IPS-20b (cell line): ENCODE data around the gene MAOB.
"Not testable (repeated sequence)": the region's sequence is repeated elsewhere in the genome, so short reads cannot be mapped to it uniquely, and the experiment has no call there.

Source experiments
- H3K27ac ChIP-seq: one replicate; pipeline ENCODE4 v1.5.1; 2013; ENCODE audit warnings: low read length
- H3K27me3 ChIP-seq: 2 replicates; pipeline ENCODE4 v1.6.1; 2013; ENCODE audit warnings: mild to moderate bottlenecking, low read length, inconsistent platforms; ENCODE audit not compliant: insufficient read depth
- H3K36me3 ChIP-seq: 2 replicates; pipeline ENCODE4 v1.6.1; 2013; ENCODE audit warnings: low read depth, mild to moderate bottlenecking, inconsistent platforms, low read length, moderate library complexity; ENCODE audit not compliant: insufficient read depth
- H3K4me1 ChIP-seq: 2 replicates; pipeline ENCODE4 v1.6.1; 2013; ENCODE audit warnings: mild to moderate bottlenecking, control low read depth, inconsistent platforms, low read length, moderate library complexity; ENCODE audit not compliant: insufficient read depth
- H3K4me3 ChIP-seq: 2 replicates; pipeline ENCODE4 v1.5.1; 2013; ENCODE audit warnings: mild to moderate bottlenecking, low read length, inconsistent platforms
- H3K9ac ChIP-seq: 2 replicates; pipeline ENCODE4 v1.6.1; 2013; ENCODE audit warnings: low read depth, mild to moderate bottlenecking, inconsistent platforms, low read length, moderate library complexity
- H3K9me3 ChIP-seq: 2 replicates; pipeline ENCODE4 v1.6.1; 2013; ENCODE audit warnings: mild to moderate bottlenecking, low read depth, low read length, inconsistent platforms; ENCODE audit not compliant: insufficient read depth

MAOB gene

GRCh38 chrX:43882294-43882681, at the start of gene MAOB:
Gene MAOB (minus strand): TSS chrX:43882450. CDS start chrX:43882299, 151 bp downstream.
- H3K36me3 ChIP-seq: no peaks in the 10 kb centered on the region
- no peak within 1 kb of the TSS for H3K27ac ChIP-seq
- no peaks in the 10 kb centered on the region for H3K9me3 ChIP-seq
- no peak within 1 kb of the TSS for H3K9ac ChIP-seq
- peak within 1 kb of the TSS; percentile 46; the same call in 1 of the 2 replicates for H3K4me3 ChIP-seq
- H3K4me1 ChIP-seq: no peaks in the 10 kb centered on the region
- peaks cover 33% of the 10 kb centered on the region for H3K27me3 ChIP-seq

- not testable (repeated sequence) for H3K4me1 ChIP-seq, H3K9ac ChIP-seq, H3K27ac ChIP-seq, H3K4me3 ChIP-seq, H3K36me3 ChIP-seq, H3K9me3 ChIP-seq, H3K27me3 ChIP-seq
Measured at GRCh38 chrX:43922032-43922431, 39.8 kb upstream of the MAOB start.

GRCh38 chrX:43910772-43911171, 28.5 kb upstream of the MAOB start:
- not testable (repeated sequence) for H3K9me3 ChIP-seq, H3K27ac ChIP-seq, H3K4me3 ChIP-seq, H3K36me3 ChIP-seq, H3K27me3 ChIP-seq, H3K4me1 ChIP-seq, H3K9ac ChIP-seq

- Histone ChIP-seq H3K27me3 (no peaks in the 10 kb centered on the region), H3K27ac (no peak overlapping the region), H3K36me3 (no peaks in the 10 kb centered on the region), H3K4me3 (no peak overlapping the region), H3K9ac (no peak overlapping the region), H3K4me1 (no peaks in the 10 kb centered on the region), H3K9me3 (no peaks in the 10 kb centered on the region)
Measured at GRCh38 chrX:43910012-43910411, 27.8 kb upstream of the MAOB start.

GRCh38 chrX:43909141-43909540, 26.9 kb upstream of the MAOB start:
- Histone ChIP-seq H3K27ac (no peak overlapping the region), H3K9me3 (no peaks in the 10 kb centered on the region), H3K36me3 (no peaks in the 10 kb centered on the region), H3K4me3 (no peak overlapping the region), H3K9ac (no peak overlapping the region), H3K4me1 (no peaks in the 10 kb centered on the region), H3K27me3 (no peaks in the 10 kb centered on the region)

- H3K27me3 ChIP-seq: no peaks in the 10 kb centered on the region
- no peak overlapping the region for H3K27ac ChIP-seq
- H3K4me1 ChIP-seq: peaks cover 7% of the 10 kb centered on the region
- H3K36me3 ChIP-seq: no peaks in the 10 kb centered on the region
- no peak overlapping the region; the same call in 1 of the 2 replicates for H3K4me3 ChIP-seq
- H3K9me3 ChIP-seq: no peaks in the 10 kb centered on the region
- no peak overlapping the region for H3K9ac ChIP-seq
Measured at GRCh38 chrX:43899878-43900815, 17.9 kb upstream of the MAOB start.

GRCh38 chrX:43898406-43899035, 16.3 kb upstream of the MAOB start:
- H3K9ac ChIP-seq: no peak overlapping the region
- peaks cover 7% of the 10 kb centered on the region for H3K4me1 ChIP-seq

GRCh38 chrX:43897290-43897689, 15.0 kb upstream of the MAOB start:
- Histone ChIP-seq H3K4me1 (peaks cover 7% of the 10 kb centered on the region), H3K9me3 (no peaks in the 10 kb centered on the region), H3K36me3 (no peaks in the 10 kb centered on the region), H3K9ac (no peak overlapping the region), H3K27me3 (no peaks in the 10 kb centered on the region), H3K27ac (no peak overlapping the region), H3K4me3 (no peak overlapping the region)

More at GRCh38 chrX:43898406-43899035, 16.3 kb upstream of the MAOB start:
- Histone ChIP-seq H3K27ac (no peak overlapping the region), H3K9me3 (no peaks in the 10 kb centered on the region), H3K4me3 (no peak overlapping the region), H3K36me3 (no peaks in the 10 kb centered on the region), H3K27me3 (no peaks in the 10 kb centered on the region)

GRCh38 chrX:43892336-43892870, 10.2 kb upstream of the MAOB start:
- Histone ChIP-seq H3K36me3 (no peaks in the 10 kb centered on the region), H3K27me3 (no peaks in the 10 kb centered on the region), H3K4me3 (no peak overlapping the region), H3K9ac (no peak overlapping the region), H3K4me1 (no peaks in the 10 kb centered on the region), H3K9me3 (no peaks in the 10 kb centered on the region), H3K27ac (no peak overlapping the region)

GRCh38 chrX:43885617-43886016, 3.4 kb upstream of the MAOB start:
- H3K27me3 ChIP-seq: peaks cover 32% of the 10 kb centered on the region
- H3K4me1 ChIP-seq: no peaks in the 10 kb centered on the region
- no peak overlapping the region for H3K9ac ChIP-seq
- no peaks in the 10 kb centered on the region for H3K9me3 ChIP-seq
- H3K36me3 ChIP-seq: no peaks in the 10 kb centered on the region
- H3K27ac ChIP-seq: no peak overlapping the region
- no peak overlapping the region for H3K4me3 ChIP-seq

- Histone ChIP-seq H3K9ac (no peak overlapping the region), H3K27ac (no peak overlapping the region), H3K4me3 (peak overlapping the region; percentile 42; the same call in 1 of the 2 replicates), H3K9me3 (no peaks in the 10 kb centered on the region), H3K4me1 (no peaks in the 10 kb centered on the region), H3K36me3 (no peaks in the 10 kb centered on the region), H3K27me3 (peaks cover 33% of the 10 kb centered on the region)
Measured at GRCh38 chrX:43881410-43882293, 598 bp downstream of the MAOB start.
